Hepatocyte (in vitro differentiated cells): ENCODE results near the gene DENND5B.

Source experiments
- EZH2 ChIP-seq: fragments of 200-600 bp; sonication (generic); IDR thresholded peaks from 2 replicates; pipeline ENCODE4 v1.6.1; 2016; ENCODE audit warnings: antibody characterized with exemption, mild to moderate bottlenecking, borderline replicate concordance
- EZH2phosphoT487 ChIP-seq: fragments of 200-600 bp; sonication (generic); IDR thresholded peaks from one replicate; pipeline ENCODE4 v1.6.1; 2018; ENCODE audit warnings: antibody characterized with exemption, mild to moderate bottlenecking, low read depth, moderate library complexity; ENCODE audit not compliant: unreplicated experiment, severe bottlenecking
- TF ChIP-seq, protein P1 (sequence below): fragments of 200-600 bp; sonication (generic); IDR thresholded peaks from 2 replicates; pipeline ENCODE4 v1.5.1; 2016; ENCODE audit warnings: antibody characterized with exemption, mild to moderate bottlenecking; ENCODE audit not compliant: poor library complexity

DNA sequence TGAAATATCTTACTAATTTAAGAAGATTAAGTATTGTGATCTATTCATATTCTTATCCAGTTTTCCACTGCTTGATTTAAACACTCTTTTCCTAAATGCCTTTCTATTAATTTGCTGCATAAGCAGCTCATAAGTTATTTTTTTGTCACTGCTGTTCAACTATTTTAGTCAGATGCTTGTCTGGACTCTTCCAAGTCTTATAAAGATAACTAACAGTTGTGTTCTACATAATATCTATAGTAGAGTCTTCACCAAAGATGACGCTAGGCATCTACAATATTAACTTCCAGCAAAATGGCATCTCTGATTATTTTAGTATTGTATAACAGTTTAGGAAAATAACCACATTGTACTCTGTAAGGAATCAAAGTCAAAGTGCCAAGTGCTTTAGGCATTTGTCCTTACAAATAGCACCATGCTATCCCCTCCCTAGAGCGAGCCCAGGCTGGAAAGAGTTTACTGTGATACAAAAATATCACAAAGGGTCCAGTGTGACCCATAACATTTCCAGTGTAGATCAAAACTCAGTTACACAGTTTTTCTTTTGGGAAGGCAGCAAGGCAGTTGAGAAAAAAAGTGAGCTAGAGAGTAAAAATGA, 98.2 kb downstream of the DENND5B start:
- TF ChIP-seq, protein P1, sequence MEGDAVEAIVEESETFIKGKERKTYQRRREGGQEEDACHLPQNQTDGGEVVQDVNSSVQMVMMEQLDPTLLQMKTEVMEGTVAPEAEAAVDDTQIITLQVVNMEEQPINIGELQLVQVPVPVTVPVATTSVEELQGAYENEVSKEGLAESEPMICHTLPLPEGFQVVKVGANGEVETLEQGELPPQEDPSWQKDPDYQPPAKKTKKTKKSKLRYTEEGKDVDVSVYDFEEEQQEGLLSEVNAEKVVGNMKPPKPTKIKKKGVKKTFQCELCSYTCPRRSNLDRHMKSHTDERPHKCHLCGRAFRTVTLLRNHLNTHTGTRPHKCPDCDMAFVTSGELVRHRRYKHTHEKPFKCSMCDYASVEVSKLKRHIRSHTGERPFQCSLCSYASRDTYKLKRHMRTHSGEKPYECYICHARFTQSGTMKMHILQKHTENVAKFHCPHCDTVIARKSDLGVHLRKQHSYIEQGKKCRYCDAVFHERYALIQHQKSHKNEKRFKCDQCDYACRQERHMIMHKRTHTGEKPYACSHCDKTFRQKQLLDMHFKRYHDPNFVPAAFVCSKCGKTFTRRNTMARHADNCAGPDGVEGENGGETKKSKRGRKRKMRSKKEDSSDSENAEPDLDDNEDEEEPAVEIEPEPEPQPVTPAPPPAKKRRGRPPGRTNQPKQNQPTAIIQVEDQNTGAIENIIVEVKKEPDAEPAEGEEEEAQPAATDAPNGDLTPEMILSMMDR = no peak
- TF ChIP-seq EZH2 (no peak), EZH2phosphoT487 (no peak)
